Measurements from ENCODE around the gene CCDC174.

The CCDC174 gene

GRCh38 chr3:14703128-14703750 lies 51.7 kb downstream of the CCDC174 start:
- no peak for DNase-seq (ENCODE audit: low read depth)

GRCh38 chr3:14703791-14704190 lies 52.2 kb downstream of the CCDC174 start:
- DNase-seq (ENCODE audit: low read depth): no peak

- no peak for DNase-seq (ENCODE audit: low read depth)
These were observed 54.5 kb downstream of the CCDC174 start for GRCh38 chr3:14706096-14706495.

- DNase-seq (ENCODE audit: low read depth): peak; percentile 12
These were observed 65.0 kb downstream of the CCDC174 start for GRCh38 chr3:14716591-14716990.

GRCh38 chr3:14717307-14717706 lies 65.7 kb downstream of the CCDC174 start:
- no peak for DNase-seq (ENCODE audit: low read depth)

- no peak for DNase-seq (ENCODE audit: low read depth)
These were observed 67.0 kb downstream of the CCDC174 start for GRCh38 chr3:14718539-14718938.

- no peak for DNase-seq (ENCODE audit: low read depth)
These were observed 67.4 kb downstream of the CCDC174 start for GRCh38 chr3:14719006-14719405.

- DNase-seq (ENCODE audit: low read depth): no peak
These were observed 69.7 kb downstream of the CCDC174 start for GRCh38 chr3:14721126-14721864.
